HL-60 (cell line): ENCODE measurements around the gene PITPNC1.

ENCODE experiments used
- GABPA ChIP-seq: IDR thresholded peaks from 2 replicates; pipeline ENCODE4 v1.6.1; 2012; ENCODE audit warnings: low read depth
- POLR2AphosphoS5 ChIP-seq: IDR thresholded peaks from 2 replicates; pipeline ENCODE4 v1.6.1; 2012; ENCODE audit warnings: low read depth
- SPI1 ChIP-seq: IDR thresholded peaks from 2 replicates; pipeline ENCODE4 v1.6.1; 2012; ENCODE audit warnings: low read depth, mild to moderate bottlenecking, borderline replicate concordance
- TF ChIP-seq, protein P1 (sequence below): IDR thresholded peaks from one replicate; pipeline ENCODE4 v1.5.1; 2011; ENCODE audit warnings: low read length, control low read depth, inconsistent platforms; ENCODE audit not compliant: insufficient read depth
- TF ChIP-seq, protein P2 (sequence below): IDR thresholded peaks from 2 replicates; pipeline ENCODE4 v1.6.1; 2012; ENCODE audit warnings: low read depth; ENCODE audit not compliant: insufficient replicate concordance

DNA sequence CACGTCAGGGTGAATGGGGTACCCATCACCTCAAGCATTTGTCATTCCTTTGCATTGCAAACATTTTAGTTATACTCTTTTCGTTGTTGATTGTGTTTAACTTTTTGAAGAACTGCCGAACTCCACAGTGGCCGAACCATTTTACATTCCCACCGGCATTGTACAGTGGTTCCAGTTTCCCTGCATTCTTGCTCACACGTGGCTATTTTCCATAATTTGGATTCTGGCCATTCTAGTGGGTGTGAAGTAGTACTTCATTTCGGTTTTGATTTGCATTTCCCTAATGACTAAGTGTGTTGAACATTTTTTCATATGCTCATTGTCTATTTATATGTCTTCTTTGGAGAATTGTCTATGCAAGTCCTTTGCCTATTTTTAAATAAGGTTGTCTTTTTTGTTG lies 353.6 kb downstream of the PITPNC1 start:
- TF ChIP-seq, protein P1, sequence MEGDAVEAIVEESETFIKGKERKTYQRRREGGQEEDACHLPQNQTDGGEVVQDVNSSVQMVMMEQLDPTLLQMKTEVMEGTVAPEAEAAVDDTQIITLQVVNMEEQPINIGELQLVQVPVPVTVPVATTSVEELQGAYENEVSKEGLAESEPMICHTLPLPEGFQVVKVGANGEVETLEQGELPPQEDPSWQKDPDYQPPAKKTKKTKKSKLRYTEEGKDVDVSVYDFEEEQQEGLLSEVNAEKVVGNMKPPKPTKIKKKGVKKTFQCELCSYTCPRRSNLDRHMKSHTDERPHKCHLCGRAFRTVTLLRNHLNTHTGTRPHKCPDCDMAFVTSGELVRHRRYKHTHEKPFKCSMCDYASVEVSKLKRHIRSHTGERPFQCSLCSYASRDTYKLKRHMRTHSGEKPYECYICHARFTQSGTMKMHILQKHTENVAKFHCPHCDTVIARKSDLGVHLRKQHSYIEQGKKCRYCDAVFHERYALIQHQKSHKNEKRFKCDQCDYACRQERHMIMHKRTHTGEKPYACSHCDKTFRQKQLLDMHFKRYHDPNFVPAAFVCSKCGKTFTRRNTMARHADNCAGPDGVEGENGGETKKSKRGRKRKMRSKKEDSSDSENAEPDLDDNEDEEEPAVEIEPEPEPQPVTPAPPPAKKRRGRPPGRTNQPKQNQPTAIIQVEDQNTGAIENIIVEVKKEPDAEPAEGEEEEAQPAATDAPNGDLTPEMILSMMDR = no peak
- TF ChIP-seq, protein P2, sequence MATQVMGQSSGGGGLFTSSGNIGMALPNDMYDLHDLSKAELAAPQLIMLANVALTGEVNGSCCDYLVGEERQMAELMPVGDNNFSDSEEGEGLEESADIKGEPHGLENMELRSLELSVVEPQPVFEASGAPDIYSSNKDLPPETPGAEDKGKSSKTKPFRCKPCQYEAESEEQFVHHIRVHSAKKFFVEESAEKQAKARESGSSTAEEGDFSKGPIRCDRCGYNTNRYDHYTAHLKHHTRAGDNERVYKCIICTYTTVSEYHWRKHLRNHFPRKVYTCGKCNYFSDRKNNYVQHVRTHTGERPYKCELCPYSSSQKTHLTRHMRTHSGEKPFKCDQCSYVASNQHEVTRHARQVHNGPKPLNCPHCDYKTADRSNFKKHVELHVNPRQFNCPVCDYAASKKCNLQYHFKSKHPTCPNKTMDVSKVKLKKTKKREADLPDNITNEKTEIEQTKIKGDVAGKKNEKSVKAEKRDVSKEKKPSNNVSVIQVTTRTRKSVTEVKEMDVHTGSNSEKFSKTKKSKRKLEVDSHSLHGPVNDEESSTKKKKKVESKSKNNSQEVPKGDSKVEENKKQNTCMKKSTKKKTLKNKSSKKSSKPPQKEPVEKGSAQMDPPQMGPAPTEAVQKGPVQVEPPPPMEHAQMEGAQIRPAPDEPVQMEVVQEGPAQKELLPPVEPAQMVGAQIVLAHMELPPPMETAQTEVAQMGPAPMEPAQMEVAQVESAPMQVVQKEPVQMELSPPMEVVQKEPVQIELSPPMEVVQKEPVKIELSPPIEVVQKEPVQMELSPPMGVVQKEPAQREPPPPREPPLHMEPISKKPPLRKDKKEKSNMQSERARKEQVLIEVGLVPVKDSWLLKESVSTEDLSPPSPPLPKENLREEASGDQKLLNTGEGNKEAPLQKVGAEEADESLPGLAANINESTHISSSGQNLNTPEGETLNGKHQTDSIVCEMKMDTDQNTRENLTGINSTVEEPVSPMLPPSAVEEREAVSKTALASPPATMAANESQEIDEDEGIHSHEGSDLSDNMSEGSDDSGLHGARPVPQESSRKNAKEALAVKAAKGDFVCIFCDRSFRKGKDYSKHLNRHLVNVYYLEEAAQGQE = no peak
- TF ChIP-seq POLR2AphosphoS5 = no peak
- TF ChIP-seq GABPA = no peak
- no peak for TF ChIP-seq SPI1
